ENCODE data around the gene EIF4E1B. TPM values are rescaled to one million over a fixed set of nuclear protein-coding genes. Genes with fewer than 3 reads are reported as not detected.

The EIF4E1B gene
- total RNA-seq, 1 donor from 2014 or later, result not detected

DNA sequence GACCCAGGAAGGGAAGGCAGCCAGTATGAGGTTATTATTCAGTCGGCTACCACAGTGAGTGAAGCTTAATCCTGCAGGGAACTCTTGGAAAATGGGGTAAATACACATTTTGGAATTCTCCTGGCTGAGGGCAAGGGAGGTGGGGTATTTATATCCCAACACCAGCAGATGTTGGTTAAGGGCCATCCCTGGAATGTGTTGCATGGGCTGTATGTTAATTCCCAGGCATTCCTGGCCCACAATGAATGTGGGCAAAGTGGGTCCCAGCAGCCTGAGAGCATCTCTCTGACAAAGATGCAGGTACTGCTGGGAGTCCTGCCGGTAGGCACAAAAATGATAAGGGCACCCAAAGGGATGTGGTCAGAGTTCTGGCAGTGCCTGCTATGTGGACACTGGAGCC, 17.6 kb upstream of the EIF4E1B start:
- Histone ChIP-seq H3K36me3 (no peaks in the 10 kb centered on the region), H3K4me1 (peaks cover 16% of the 10 kb centered on the region), H3K4me3 (no peak overlapping the region), H3K27me3 (ENCODE audit: low read depth) (peaks cover 86% of the 10 kb centered on the region), H3K9me3 (replicated peaks) (no peaks in the 10 kb centered on the region), H3K27ac (replicated peaks) (no peak overlapping the region)
- DNase-seq, result no peak
- intact Hi-C loops (cut with micrococcal nuclease), result no loop called here
- no peak for TF ChIP-seq CTCF (IDR thresholded peaks at IDR 0.05; ENCODE audit: borderline replicate concordance)

DNA sequence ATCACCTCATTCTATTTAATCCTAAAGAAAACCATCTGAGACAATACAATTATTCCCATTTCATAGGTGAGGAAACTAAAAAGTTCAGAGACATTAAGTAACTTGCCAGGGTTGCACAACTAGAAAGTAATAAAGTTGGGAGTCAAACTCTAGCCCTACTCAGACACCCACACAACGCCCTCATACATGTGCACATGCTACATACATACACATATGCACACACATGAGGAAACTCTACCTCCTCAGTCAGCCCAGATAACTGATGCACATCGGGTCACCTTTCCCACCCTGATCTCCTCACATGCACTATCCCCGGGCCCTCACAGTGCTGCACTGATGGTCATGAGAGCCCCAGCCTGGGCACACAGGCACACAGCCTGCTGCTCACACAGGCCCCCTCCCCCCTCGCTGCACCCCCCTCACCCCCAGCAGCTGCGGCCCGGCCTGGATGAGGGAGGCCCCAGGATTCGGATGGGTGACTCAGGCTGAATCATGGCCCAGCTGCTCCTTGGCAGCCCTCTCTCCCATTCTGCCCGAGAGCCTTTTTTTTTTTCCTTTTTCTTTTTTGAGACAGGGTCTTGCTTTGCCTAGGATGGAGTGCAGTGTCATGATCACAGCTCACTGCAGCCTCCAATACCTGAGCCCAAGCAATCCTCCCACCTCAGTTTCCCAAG, 15.5 kb upstream of the EIF4E1B start:
- Histone ChIP-seq H3K4me3 (no peak overlapping the region), H3K27me3 (ENCODE audit: low read depth) (peaks cover 90% of the 10 kb centered on the region), H3K27ac (replicated peaks) (no peak overlapping the region), H3K36me3 (no peaks in the 10 kb centered on the region), H3K9me3 (replicated peaks) (no peaks in the 10 kb centered on the region), H3K4me1 (peaks cover 23% of the 10 kb centered on the region)
- TF ChIP-seq CTCF (IDR thresholded peaks at IDR 0.05; ENCODE audit: borderline replicate concordance), result no peak
- intact Hi-C loops (cut with micrococcal nuclease), result no loop called here
- DNase-seq, result no peak

- Histone ChIP-seq H3K4me3 (no peak overlapping the region), H3K4me1 (peaks cover 28% of the 10 kb centered on the region), H3K27me3 (ENCODE audit: low read depth) (peaks cover 97% of the 10 kb centered on the region), H3K27ac (replicated peaks) (no peak overlapping the region), H3K9me3 (replicated peaks) (no peaks in the 10 kb centered on the region), H3K36me3 (no peaks in the 10 kb centered on the region)
- intact Hi-C loops (cut with micrococcal nuclease), result no loop called here
- TF ChIP-seq CTCF (IDR thresholded peaks at IDR 0.05; ENCODE audit: borderline replicate concordance), result no peak
- no peak for DNase-seq
Observed at GRCh38 chr5:176616511-176616910, 14.0 kb upstream of the EIF4E1B start.

DNA sequence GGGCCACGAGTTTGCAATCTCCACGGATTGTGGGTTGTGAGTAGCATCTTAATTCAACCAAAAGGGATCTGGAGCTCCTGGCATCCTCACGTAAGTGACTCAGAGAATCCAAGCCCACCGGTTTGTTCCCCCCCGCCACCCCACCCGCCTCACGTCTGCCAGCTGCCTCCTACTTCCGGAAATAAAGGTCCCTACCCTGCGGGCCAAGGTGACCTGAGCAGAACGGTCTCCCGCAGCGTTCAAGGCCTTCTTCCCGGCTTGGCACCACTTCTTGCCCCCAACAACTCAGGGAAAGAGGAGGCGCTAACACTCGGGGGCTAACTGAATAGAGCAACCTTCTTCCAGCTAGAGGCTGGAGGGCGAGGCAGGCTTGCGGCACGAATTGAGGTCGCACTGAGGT, 11.7 kb upstream of the EIF4E1B start:
- H3K9me3 ChIP-seq (replicated peaks), result no peaks in the 10 kb centered on the region
- no peak overlapping the region for H3K27ac ChIP-seq (replicated peaks)
- no peaks in the 10 kb centered on the region for H3K36me3 ChIP-seq
- peak overlapping the region; percentile 14 for H3K4me3 ChIP-seq
- DNase-seq, result no peak
- H3K4me1 ChIP-seq, result peaks cover 32% of the 10 kb centered on the region
- intact Hi-C loops (cut with micrococcal nuclease), result no loop called here
- H3K27me3 ChIP-seq (ENCODE audit: low read depth), result peaks cover 95% of the 10 kb centered on the region
- TF ChIP-seq CTCF (IDR thresholded peaks at IDR 0.05; ENCODE audit: borderline replicate concordance), result no peak

GRCh38 chr5:176619203-176619568, 11.3 kb upstream of the EIF4E1B start:
- DNase-seq, result peak; percentile 40
- peaks cover 97% of the 10 kb centered on the region for H3K27me3 ChIP-seq (ENCODE audit: low read depth)
- H3K36me3 ChIP-seq, result no peaks in the 10 kb centered on the region
- no peak overlapping the region for H3K27ac ChIP-seq (replicated peaks)
- peaks cover 32% of the 10 kb centered on the region for H3K4me1 ChIP-seq
- peak; percentile 25 for TF ChIP-seq CTCF (IDR thresholded peaks at IDR 0.05; ENCODE audit: borderline replicate concordance)
- peak overlapping the region; percentile 14 for H3K4me3 ChIP-seq
- H3K9me3 ChIP-seq (replicated peaks), result no peaks in the 10 kb centered on the region
- intact Hi-C loops (cut with micrococcal nuclease), result no loop called here

Measured in left ventricle myocardium inferior (tissue), 1 donor.